RWPE2 (cell line): Measurements from ENCODE around the gene ETV6.

Source experiments
- ATAC-seq: fragments of 200-7000 bp; cut with Tn5 transposase; 3 replicates; pipeline ENCODE4 v1.9.1; 2021; ENCODE audit warnings: low read depth
- DNase-seq: peaks from one replicate; pipeline ENCODE4 v3.0.0-alpha.2; 2020; ENCODE audit warnings: low spot score
- H3K27ac ChIP-seq: fragments of 450-650 bp; 2 replicates; pipeline ENCODE4 v1.5.1; 2017; ENCODE audit warnings: mild to moderate bottlenecking; ENCODE audit not compliant: poor library complexity, severe bottlenecking
- H3K27me3 ChIP-seq: fragments of 250-450 bp; sonication (Bioruptor Pico); 2 replicates; pipeline ENCODE4 v1.5.1; 2021; ENCODE audit warnings: mild to moderate bottlenecking, moderate library complexity; ENCODE audit not compliant: insufficient read depth, poor library complexity, severe bottlenecking
- H3K36me3 ChIP-seq: fragments of 250-450 bp; sonication (Bioruptor Pico); 2 replicates; pipeline ENCODE4 v1.5.1; 2020; ENCODE audit warnings: low read depth, mild to moderate bottlenecking, moderate library complexity
- H3K4me1 ChIP-seq: fragments of 250-450 bp; sonication (Bioruptor Pico); 2 replicates; pipeline ENCODE4 v1.5.1; 2021; ENCODE audit warnings: mild to moderate bottlenecking, moderate library complexity; ENCODE audit not compliant: insufficient read depth, poor library complexity, severe bottlenecking
- H3K4me3 ChIP-seq: fragments of 250-450 bp; sonication (Bioruptor Pico); 2 replicates; pipeline ENCODE4 v1.5.1; 2021; ENCODE audit warnings: mild to moderate bottlenecking, moderate library complexity; ENCODE audit not compliant: severe bottlenecking
- H3K9me3 ChIP-seq: fragments of 250-450 bp; sonication (Bioruptor Pico); 2 replicates; pipeline ENCODE4 v1.5.1; 2021; ENCODE audit warnings: mild to moderate bottlenecking, moderate library complexity; ENCODE audit not compliant: severe bottlenecking
- TF ChIP-seq, protein P1 (sequence below): fragments of 450-650 bp; IDR thresholded peaks from one replicate; pipeline ENCODE4 v1.5.1; 2017; ENCODE audit warnings: mild to moderate bottlenecking, moderate library complexity; ENCODE audit not compliant: poor library complexity, severe bottlenecking

The ETV6 gene

DNA sequence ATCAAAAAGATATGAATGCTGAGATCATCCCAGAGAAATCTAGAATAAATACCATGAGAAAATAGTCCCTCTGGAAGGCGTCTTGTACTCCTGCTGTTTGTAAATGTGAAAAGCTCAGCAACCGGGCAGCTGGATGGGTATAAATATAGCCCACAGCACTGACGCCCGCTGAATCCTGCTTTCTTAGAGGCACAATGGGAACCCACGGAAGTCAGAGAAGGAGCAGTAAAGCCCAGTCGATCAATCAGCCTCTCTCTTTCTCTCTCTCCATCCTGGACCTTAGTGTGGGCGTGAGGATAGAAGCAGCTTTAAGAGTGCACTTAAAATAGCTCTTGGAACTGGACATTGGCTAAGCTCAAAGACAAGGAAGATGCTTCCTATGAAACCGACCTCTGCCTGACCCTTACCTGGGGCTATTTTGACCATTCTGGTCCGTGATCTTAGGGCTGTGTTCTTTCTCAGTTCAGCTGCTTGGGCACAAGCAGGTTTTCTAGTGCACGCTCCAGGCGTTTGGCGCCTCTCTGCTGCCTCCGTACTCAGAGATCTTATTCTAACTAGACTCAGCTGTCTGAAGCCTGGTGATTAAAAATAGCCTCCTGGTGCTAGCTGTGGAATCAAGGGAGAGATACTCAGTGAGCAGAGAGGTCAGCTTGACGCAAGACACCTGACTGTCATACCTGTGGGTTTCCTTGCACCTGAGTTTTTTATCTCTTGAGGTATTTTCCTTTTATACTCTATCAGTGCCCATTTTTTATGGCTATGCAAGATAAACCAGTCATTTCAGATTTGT is 144.6 kb downstream of the ETV6 start:
- Histone ChIP-seq H3K36me3 (no peaks in the 10 kb centered on the region), H3K4me3 (no peak overlapping the region), H3K4me1 (peaks cover 26% of the 10 kb centered on the region), H3K27ac (peak overlapping the region; percentile 92), H3K9me3 (no peaks in the 10 kb centered on the region), H3K27me3 (no peaks in the 10 kb centered on the region)
- no peak for DNase-seq
- ATAC-seq: no peak
- TF ChIP-seq, protein P1, sequence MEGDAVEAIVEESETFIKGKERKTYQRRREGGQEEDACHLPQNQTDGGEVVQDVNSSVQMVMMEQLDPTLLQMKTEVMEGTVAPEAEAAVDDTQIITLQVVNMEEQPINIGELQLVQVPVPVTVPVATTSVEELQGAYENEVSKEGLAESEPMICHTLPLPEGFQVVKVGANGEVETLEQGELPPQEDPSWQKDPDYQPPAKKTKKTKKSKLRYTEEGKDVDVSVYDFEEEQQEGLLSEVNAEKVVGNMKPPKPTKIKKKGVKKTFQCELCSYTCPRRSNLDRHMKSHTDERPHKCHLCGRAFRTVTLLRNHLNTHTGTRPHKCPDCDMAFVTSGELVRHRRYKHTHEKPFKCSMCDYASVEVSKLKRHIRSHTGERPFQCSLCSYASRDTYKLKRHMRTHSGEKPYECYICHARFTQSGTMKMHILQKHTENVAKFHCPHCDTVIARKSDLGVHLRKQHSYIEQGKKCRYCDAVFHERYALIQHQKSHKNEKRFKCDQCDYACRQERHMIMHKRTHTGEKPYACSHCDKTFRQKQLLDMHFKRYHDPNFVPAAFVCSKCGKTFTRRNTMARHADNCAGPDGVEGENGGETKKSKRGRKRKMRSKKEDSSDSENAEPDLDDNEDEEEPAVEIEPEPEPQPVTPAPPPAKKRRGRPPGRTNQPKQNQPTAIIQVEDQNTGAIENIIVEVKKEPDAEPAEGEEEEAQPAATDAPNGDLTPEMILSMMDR: no peak

DNA sequence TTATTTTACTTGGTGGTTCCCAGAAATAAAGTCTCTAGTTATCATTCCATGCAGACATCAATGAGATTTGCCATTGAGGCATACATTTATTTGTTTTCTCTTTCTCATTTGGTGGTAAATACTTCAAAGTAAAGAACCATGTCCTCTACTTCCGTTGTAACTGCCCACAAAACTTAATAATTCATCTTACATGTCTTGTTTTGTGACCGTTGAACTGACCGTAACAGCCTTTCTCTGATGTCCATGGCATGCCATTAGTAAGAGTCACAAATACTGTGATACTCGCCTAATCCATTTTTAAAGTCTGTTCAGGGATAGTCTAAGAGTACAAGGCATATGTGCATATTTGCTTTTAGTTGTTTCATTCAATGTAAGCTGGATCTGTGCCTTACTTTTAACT is 145.3 kb downstream of the ETV6 start:
- Histone ChIP-seq H3K27ac (peak overlapping the region; percentile 92), H3K4me3 (no peak overlapping the region), H3K4me1 (peaks cover 27% of the 10 kb centered on the region), H3K27me3 (no peaks in the 10 kb centered on the region), H3K9me3 (no peaks in the 10 kb centered on the region), H3K36me3 (no peaks in the 10 kb centered on the region)
- DNase-seq (no peak), ATAC-seq (no peak)
- TF ChIP-seq, protein P1: no peak

DNA sequence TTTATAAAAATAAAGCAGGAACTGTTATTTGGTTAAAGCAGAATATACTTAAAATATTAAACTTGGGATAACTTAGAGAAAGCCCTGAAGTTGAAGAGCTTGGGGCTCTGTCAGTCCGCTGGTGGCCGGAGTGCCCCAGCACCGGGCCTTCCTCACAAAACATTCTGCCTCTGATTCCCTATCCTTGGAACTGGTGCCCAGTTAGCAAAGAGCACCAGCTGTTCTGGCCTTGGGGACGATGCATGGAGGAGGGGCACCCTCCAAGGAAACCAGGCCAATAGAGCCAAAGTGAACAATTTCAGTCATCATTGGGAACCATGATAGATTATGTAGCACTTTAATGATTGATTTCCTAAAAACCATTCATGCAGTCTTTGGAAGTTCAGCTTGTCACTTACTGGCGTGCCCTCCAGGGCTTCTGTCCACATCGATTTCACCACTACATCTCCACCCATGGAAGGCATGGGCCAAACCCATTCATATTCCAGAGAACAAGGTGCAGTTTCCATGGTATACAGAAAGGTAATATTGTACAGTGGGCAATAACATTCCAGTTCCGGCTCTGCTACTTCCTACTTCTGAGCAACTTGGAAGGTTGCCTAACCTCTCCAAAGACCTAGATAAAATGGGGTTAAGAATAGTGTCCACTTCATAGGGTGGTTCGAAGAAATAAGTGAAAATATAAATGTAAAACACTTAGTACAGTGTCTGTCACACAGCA is 145.9 kb downstream of the ETV6 start:
- H3K27ac ChIP-seq: peak overlapping the region; percentile 92
- H3K27me3 ChIP-seq: no peaks in the 10 kb centered on the region
- H3K9me3 ChIP-seq: no peaks in the 10 kb centered on the region
- H3K4me1 ChIP-seq: peaks cover 27% of the 10 kb centered on the region
- ATAC-seq: peak; percentile 48
- no peak overlapping the region for H3K4me3 ChIP-seq
- no peaks in the 10 kb centered on the region for H3K36me3 ChIP-seq
- TF ChIP-seq, protein P1: no peak
- DNase-seq: no peak

DNA sequence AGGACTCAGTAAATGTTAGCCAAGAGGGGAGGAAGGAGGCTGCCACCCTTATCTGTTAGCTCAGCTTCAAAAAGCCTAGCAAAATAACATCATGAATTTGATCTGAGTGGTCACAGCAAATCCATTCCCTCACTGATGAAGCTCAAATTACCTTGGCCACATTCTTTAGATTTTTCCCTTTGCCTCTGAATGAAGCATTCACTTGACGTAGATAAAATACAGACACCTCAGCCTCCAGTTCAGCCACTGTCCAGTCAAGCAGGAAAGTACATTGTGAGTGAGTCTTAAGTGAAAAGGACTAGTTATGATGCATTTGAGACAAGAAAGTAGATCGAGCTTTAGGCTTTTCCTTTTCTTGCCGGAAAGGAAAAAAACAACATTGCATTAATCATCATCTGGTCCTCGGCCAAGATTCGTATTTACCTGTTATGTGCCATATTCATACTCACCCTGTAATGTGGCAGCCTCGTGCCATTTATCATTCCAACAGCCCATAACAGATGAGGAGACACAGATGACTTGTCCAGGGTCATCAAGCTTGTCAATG is 146.5 kb downstream of the ETV6 start:
- Histone ChIP-seq H3K4me3 (no peak overlapping the region), H3K9me3 (no peaks in the 10 kb centered on the region), H3K4me1 (peaks cover 27% of the 10 kb centered on the region), H3K27me3 (no peaks in the 10 kb centered on the region), H3K27ac (peak overlapping the region; percentile 92), H3K36me3 (no peaks in the 10 kb centered on the region)
- TF ChIP-seq, protein P1: no peak
- ATAC-seq: peak; percentile 84
- no peak for DNase-seq
